Liver (tissue), 9 donors: ENCODE results near the gene SH3PXD2B. TPM values are rescaled to one million over a fixed set of nuclear protein-coding genes. Genes with fewer than 3 reads are reported as not detected.

ENCODE experiments used
- DNase-seq: peaks from one replicate; pipeline ENCODE4 v3.0.0-alpha.2; 2017; ENCODE audit warnings: low spot score
- H3K27ac ChIP-seq, 2 donors: one replicate each; pipeline ENCODE4 v1.7.0; 2013; ENCODE audit warnings: inconsistent platforms in 2 of 2, low read length in 2 of 2, control low read depth in 1 of 2, low read depth in 1 of 2, mild to moderate bottlenecking in 1 of 2
- H3K27me3 ChIP-seq, 4 donors: one replicate each; pipeline versions ENCODE4 v1.6.1 to v1.7.0; 2013; ENCODE audit warnings: low read length in 3 of 4, inconsistent platforms in 1 of 4, mild to moderate bottlenecking in 1 of 4, moderate library complexity in 1 of 4; ENCODE audit not compliant: control insufficient read depth in 4 of 4, insufficient read depth in 4 of 4
- H3K36me3 ChIP-seq, 4 donors: one replicate each; pipeline versions ENCODE4 v1.6.1 to v1.7.0; 2013; ENCODE audit warnings: low read length in 3 of 4, mild to moderate bottlenecking in 3 of 4, low read depth in 1 of 4, moderate library complexity in 1 of 4; ENCODE audit not compliant: control insufficient read depth in 4 of 4, insufficient read depth in 3 of 4
- H3K4me1 ChIP-seq, 4 donors: one replicate each; pipeline versions ENCODE4 v1.6.1 to v1.7.0; 2013; ENCODE audit warnings: low read length in 3 of 4, mild to moderate bottlenecking in 3 of 4, moderate library complexity in 1 of 4; ENCODE audit not compliant: control insufficient read depth in 4 of 4, insufficient read depth in 4 of 4
- H3K4me3 ChIP-seq, 3 donors: one replicate each; pipeline versions ENCODE4 v1.6.1 to v1.7.0; 2013; ENCODE audit warnings: low read length in 3 of 3, control low read depth in 1 of 3, low read depth in 1 of 3, mild to moderate bottlenecking in 1 of 3
- H3K9ac ChIP-seq, 2 donors: one replicate each; pipeline ENCODE4 v1.7.0; 2013; ENCODE audit warnings: low read length in 2 of 2, mild to moderate bottlenecking in 2 of 2, moderate library complexity in 2 of 2, control low read depth in 1 of 2, low read depth in 1 of 2
- H3K9me3 ChIP-seq, 4 donors: one replicate each; pipeline versions ENCODE4 v1.6.1 to v1.7.0; 2013; ENCODE audit warnings: low read length in 3 of 4; ENCODE audit not compliant: control insufficient read depth in 4 of 4
- EGR1 ChIP-seq, 2 donors: IDR thresholded peaks; 2 replicates each; pipeline ENCODE4 v1.6.1; 2016 to 2018; ENCODE audit warnings: antibody characterized with exemption in 2 of 2, low read depth in 2 of 2
- FOXA1 ChIP-seq: IDR thresholded peaks from 2 replicates; pipeline ENCODE4 v1.6.1; 2016; ENCODE audit warnings: antibody characterized with exemption
- FOXA2 ChIP-seq: IDR thresholded peaks from 2 replicates; pipeline ENCODE4 v1.6.1; 2016; ENCODE audit warnings: antibody characterized with exemption
- GABPA ChIP-seq, 2 donors: IDR thresholded peaks in 1 of 2; conservative IDR thresholded peaks in 1 of 2; 2 replicates each; pipeline ENCODE4 v1.6.1; 2016; ENCODE audit warnings: antibody characterized with exemption in 2 of 2, mild to moderate bottlenecking in 1 of 2, moderate library complexity in 1 of 2
- HNF4A ChIP-seq, 2 donors: conservative IDR thresholded peaks; 2 replicates each; pipeline ENCODE4 v1.6.1; 2016; ENCODE audit warnings: antibody characterized with exemption in 2 of 2, mild to moderate bottlenecking in 2 of 2
- HNF4G ChIP-seq: IDR thresholded peaks from 2 replicates; pipeline ENCODE4 v1.6.1; 2016; ENCODE audit warnings: antibody characterized with exemption
- JUND ChIP-seq, 2 donors: IDR thresholded peaks; 2 replicates each; pipeline ENCODE4 v1.6.1; 2016; ENCODE audit warnings: antibody characterized with exemption in 2 of 2
- NR2F2 ChIP-seq: IDR thresholded peaks from 2 replicates; pipeline ENCODE4 v1.6.1; 2016; ENCODE audit warnings: antibody characterized with exemption
- RAD21 ChIP-seq, 2 donors: IDR thresholded peaks; 2 replicates each; pipeline ENCODE4 v1.6.1; 2016; ENCODE audit warnings: antibody characterized with exemption in 2 of 2, mild to moderate bottlenecking in 2 of 2
- RXRA ChIP-seq, 2 donors: IDR thresholded peaks; 2 replicates each; pipeline ENCODE4 v1.6.1; 2017 to 2018; ENCODE audit warnings: antibody characterized with exemption in 2 of 2, mild to moderate bottlenecking in 1 of 2
- SP1 ChIP-seq: IDR thresholded peaks from 2 replicates; pipeline ENCODE4 v1.6.1; 2018; ENCODE audit warnings: antibody characterized with exemption, mild to moderate bottlenecking
- YY1 ChIP-seq: IDR thresholded peaks from 2 replicates; pipeline ENCODE4 v1.6.1; 2016; ENCODE audit warnings: antibody characterized with exemption, mild to moderate bottlenecking
- WGBS: extraction: QIAGEN DNeasy Blood & Tissue Kit; methylation state at CpG from one replicate; pipeline ENCODE4 v1.1.7; 2013; 5-methylcytosine and 5-hydroxymethylcytosine counted together
- polyA plus RNA-seq, 2 donors: library from polyadenylated mRNA; stranded (reverse) in 1 of 2; unstranded in 1 of 2; fragments of 200-250 nt in 1 of 2; fragments of >200 nt in 1 of 2; fragmentation: Nextera tagmentation in 1 of 2; extraction: Ambion mirVana in 1 of 2; gene quantifications; one replicate each; pipeline versions ENCODE4 v1.2.1 to v1.2.3, GENCODE V29; 2013 to 2015
- total RNA-seq, 2 donors: library from RNA; depleted of rRNA; stranded (reverse); fragments of >200 nt; gene quantifications; one replicate each; pipeline ENCODE4 v1.2.3, GENCODE V29; 2014
- TF ChIP-seq, protein P1 (sequence below): fragments of 150-350 bp; IDR thresholded peaks from 2 replicates; pipeline ENCODE4 v1.5.1; 2017; ENCODE audit warnings: improper control_type of control experiment, low read depth, low read length; ENCODE audit not compliant: missing input control
- TF ChIP-seq, protein P2 (sequence below): IDR thresholded peaks from 2 replicates; pipeline ENCODE4 v1.6.1; 2016; ENCODE audit warnings: antibody characterized with exemption
- TF ChIP-seq, protein P3 (sequence below): IDR thresholded peaks from 2 replicates; pipeline ENCODE4 v1.6.1; 2016; ENCODE audit warnings: antibody characterized with exemption, mild to moderate bottlenecking
- TF ChIP-seq, protein P4 (sequence below): IDR thresholded peaks from 2 replicates; pipeline ENCODE4 v1.6.1; 2016; ENCODE audit warnings: antibody characterized with exemption
- TF ChIP-seq, protein P5 (sequence below): IDR thresholded peaks from 2 replicates; pipeline ENCODE4 v1.6.1; 2016; ENCODE audit warnings: antibody characterized with exemption
- donor health status: healthy.
- donor health status: healthy.
- donor health status: healthy.
- donor health status: healthy.
- donor health status: healthy.

Gene SH3PXD2B
- total and polyA plus RNA-seq, 4 donors = 1.1 to 3.3 (median 2.2) TPM

DNA sequence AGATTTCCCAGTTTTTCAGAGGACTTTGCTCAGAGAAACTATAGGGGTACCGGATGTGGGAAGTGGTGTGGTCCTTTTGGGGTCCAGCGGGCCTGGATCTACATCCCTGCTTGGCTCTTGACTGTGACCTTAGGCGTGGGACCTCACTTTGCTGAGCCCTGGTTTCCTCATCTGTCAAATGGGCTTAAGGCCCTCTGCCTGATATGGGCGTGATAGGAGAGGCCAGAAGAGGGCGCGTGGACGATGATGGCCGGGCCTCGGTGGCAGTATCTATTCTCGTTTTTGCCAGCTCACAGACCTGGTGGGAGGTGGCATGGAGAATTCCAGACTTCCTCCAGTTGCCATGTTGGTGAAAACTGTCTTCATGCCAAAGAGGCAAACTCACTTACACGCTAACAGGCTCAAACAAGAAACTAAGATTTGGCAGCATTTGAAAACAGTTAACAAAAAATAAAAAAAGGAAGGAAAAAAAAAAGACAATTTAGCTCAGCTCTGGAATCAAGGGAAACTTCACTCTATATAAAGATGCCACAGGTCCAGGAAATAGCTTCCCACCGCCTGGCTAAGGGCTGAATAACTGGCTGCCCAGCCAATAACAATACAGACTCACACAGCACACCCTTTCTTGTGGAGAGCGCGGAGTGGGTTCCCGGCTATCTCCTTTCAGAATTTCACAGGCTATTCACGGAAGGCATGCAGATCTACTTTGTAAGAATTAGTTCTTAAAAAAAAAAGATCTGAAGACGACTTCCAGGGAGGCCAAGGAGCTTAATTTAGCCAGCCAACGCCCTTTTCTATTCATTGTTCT lies 1.7 kb downstream of the SH3PXD2B start:
- Histone ChIP-seq H3K27me3 (no peaks in the 10 kb centered on the region), H3K9me3 (no peaks in the 10 kb centered on the region), H3K9ac (no peak overlapping the region), H3K4me1 (peaks cover 0 to 13% (median 9%) of the 10 kb centered on the region in 4 donors), H3K27ac (no peak overlapping the region), H3K36me3 (peaks cover 0 to 3% (median 0%) of the 10 kb centered on the region in 4 donors), H3K4me3 (no peak overlapping the region)
- 78% methylated on average over 18 of the region's 18 CpGs for WGBS
- TF ChIP-seq, protein P1, sequence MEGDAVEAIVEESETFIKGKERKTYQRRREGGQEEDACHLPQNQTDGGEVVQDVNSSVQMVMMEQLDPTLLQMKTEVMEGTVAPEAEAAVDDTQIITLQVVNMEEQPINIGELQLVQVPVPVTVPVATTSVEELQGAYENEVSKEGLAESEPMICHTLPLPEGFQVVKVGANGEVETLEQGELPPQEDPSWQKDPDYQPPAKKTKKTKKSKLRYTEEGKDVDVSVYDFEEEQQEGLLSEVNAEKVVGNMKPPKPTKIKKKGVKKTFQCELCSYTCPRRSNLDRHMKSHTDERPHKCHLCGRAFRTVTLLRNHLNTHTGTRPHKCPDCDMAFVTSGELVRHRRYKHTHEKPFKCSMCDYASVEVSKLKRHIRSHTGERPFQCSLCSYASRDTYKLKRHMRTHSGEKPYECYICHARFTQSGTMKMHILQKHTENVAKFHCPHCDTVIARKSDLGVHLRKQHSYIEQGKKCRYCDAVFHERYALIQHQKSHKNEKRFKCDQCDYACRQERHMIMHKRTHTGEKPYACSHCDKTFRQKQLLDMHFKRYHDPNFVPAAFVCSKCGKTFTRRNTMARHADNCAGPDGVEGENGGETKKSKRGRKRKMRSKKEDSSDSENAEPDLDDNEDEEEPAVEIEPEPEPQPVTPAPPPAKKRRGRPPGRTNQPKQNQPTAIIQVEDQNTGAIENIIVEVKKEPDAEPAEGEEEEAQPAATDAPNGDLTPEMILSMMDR = no peak
- TF ChIP-seq JUND (IDR thresholded peaks at IDR 0.05) (no peak), NR2F2 (no peak), HNF4G (no peak)
- TF ChIP-seq, protein P2, sequence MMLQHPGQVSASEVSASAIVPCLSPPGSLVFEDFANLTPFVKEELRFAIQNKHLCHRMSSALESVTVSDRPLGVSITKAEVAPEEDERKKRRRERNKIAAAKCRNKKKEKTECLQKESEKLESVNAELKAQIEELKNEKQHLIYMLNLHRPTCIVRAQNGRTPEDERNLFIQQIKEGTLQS = no peak
- no peak for DNase-seq

DNA sequence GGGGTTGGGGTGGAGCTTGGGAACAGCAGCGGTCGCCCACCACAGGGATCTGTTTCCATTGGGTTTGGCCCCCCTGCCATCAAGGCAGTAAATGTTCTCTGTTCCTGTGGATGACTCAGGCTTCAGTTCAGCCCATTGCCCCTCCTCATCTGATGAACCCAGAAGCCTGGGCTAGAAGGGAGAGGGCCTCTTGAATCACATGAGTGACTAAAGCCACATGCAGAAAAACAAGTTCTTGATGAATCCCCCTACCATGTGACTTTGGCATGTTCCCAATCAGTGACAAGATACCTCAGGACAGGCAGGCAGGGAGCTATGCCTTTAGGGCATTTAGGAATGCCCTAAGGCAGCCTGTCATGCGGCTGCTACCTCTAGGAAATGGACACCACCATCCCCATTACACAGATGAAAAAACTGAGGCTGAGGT lies 2.5 kb downstream of the SH3PXD2B start:
- no peaks in the 10 kb centered on the region for H3K9me3 ChIP-seq
- DNase-seq = no peak
- no peak overlapping the region for H3K27ac ChIP-seq
- WGBS = 97% methylated on average over 3 of the region's 3 CpGs
- H3K4me3 ChIP-seq = no peak overlapping the region
- no peak overlapping the region for H3K9ac ChIP-seq
- no peak for TF ChIP-seq HNF4G
- TF ChIP-seq, protein P3, sequence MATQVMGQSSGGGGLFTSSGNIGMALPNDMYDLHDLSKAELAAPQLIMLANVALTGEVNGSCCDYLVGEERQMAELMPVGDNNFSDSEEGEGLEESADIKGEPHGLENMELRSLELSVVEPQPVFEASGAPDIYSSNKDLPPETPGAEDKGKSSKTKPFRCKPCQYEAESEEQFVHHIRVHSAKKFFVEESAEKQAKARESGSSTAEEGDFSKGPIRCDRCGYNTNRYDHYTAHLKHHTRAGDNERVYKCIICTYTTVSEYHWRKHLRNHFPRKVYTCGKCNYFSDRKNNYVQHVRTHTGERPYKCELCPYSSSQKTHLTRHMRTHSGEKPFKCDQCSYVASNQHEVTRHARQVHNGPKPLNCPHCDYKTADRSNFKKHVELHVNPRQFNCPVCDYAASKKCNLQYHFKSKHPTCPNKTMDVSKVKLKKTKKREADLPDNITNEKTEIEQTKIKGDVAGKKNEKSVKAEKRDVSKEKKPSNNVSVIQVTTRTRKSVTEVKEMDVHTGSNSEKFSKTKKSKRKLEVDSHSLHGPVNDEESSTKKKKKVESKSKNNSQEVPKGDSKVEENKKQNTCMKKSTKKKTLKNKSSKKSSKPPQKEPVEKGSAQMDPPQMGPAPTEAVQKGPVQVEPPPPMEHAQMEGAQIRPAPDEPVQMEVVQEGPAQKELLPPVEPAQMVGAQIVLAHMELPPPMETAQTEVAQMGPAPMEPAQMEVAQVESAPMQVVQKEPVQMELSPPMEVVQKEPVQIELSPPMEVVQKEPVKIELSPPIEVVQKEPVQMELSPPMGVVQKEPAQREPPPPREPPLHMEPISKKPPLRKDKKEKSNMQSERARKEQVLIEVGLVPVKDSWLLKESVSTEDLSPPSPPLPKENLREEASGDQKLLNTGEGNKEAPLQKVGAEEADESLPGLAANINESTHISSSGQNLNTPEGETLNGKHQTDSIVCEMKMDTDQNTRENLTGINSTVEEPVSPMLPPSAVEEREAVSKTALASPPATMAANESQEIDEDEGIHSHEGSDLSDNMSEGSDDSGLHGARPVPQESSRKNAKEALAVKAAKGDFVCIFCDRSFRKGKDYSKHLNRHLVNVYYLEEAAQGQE = no peak
- no peak for TF ChIP-seq HNF4A (conservative IDR thresholded peaks at IDR 0.05)
- TF ChIP-seq FOXA2 = no peak
- TF ChIP-seq NR2F2 = no peak
- no peak for TF ChIP-seq GABPA (IDR thresholded peaks at IDR 0.05 in 1 of 2, conservative IDR thresholded peaks at IDR 0.05 in 1 of 2)
- no peak for TF ChIP-seq YY1
- TF ChIP-seq, protein P4, sequence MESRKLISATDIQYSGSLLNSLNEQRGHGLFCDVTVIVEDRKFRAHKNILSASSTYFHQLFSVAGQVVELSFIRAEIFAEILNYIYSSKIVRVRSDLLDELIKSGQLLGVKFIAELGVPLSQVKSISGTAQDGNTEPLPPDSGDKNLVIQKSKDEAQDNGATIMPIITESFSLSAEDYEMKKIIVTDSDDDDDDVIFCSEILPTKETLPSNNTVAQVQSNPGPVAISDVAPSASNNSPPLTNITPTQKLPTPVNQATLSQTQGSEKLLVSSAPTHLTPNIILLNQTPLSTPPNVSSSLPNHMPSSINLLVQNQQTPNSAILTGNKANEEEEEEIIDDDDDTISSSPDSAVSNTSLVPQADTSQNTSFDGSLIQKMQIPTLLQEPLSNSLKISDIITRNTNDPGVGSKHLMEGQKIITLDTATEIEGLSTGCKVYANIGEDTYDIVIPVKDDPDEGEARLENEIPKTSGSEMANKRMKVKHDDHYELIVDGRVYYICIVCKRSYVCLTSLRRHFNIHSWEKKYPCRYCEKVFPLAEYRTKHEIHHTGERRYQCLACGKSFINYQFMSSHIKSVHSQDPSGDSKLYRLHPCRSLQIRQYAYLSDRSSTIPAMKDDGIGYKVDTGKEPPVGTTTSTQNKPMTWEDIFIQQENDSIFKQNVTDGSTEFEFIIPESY = no peak
- TF ChIP-seq, protein P2 = no peak
- no peak for TF ChIP-seq RAD21 (IDR thresholded peaks at IDR 0.05)
- no peak for TF ChIP-seq EGR1 (IDR thresholded peaks at IDR 0.05; ENCODE audit: low read depth in 2 of 2)
- TF ChIP-seq, protein P5, sequence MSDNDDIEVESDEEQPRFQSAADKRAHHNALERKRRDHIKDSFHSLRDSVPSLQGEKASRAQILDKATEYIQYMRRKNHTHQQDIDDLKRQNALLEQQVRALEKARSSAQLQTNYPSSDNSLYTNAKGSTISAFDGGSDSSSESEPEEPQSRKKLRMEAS = no peak
- TF ChIP-seq RXRA (IDR thresholded peaks at IDR 0.05) = no peak
- TF ChIP-seq, protein P1 = no peak
- no peak for TF ChIP-seq FOXA1
- no peak for TF ChIP-seq SP1
- H3K4me1 ChIP-seq = peaks cover 0 to 13% (median 9%) of the 10 kb centered on the region in 4 donors
- no peaks in the 10 kb centered on the region for H3K27me3 ChIP-seq
- peaks cover 0 to 3% (median 0%) of the 10 kb centered on the region in 4 donors for H3K36me3 ChIP-seq
